Fibroblast of skin of left quadriceps (primary cell): ENCODE measurements around the gene CLNK.
A peak's percentile ranks its signal among the peaks of the same experiment; 100 is the strongest.

Experiments
- DNase-seq, 2 experiments: peaks; one replicate each; pipeline ENCODE4 v3.0.0-alpha.2; 2013; ENCODE audit warnings: low read depth in 2 of 2

CLNK gene

GRCh38 chr4:10456595-10457254 lies 227.8 kb downstream of the CLNK start:
- peak; percentile 30 to 34 for DNase-seq

GRCh38 chr4:10456260-10456594 lies 228.3 kb downstream of the CLNK start:
- no peak for DNase-seq

- DNase-seq = no peak
Observed at GRCh38 chr4:10455133-10455532, 229.4 kb downstream of the CLNK start.

- DNase-seq = no peak
Observed at GRCh38 chr4:10454726-10455125, 229.8 kb downstream of the CLNK start.

- DNase-seq = no peak
Observed at GRCh38 chr4:10454121-10454520, 230.4 kb downstream of the CLNK start.

- no peak for DNase-seq
Observed at GRCh38 chr4:10448991-10449390, 235.6 kb downstream of the CLNK start.

- DNase-seq = no peak
Observed at GRCh38 chr4:10442976-10443375, 241.6 kb downstream of the CLNK start.

- no peak for DNase-seq
Observed at GRCh38 chr4:10441512-10441911, 243.1 kb downstream of the CLNK start.

GRCh38 chr4:10438924-10439323 lies 245.6 kb downstream of the CLNK start:
- DNase-seq = no peak

- no peak for DNase-seq
Observed at GRCh38 chr4:10437735-10438134, 246.8 kb downstream of the CLNK start.
